GM18505 (cell line): ENCODE data around the gene OSBPL10.
"Not testable (repeated sequence)": the region's sequence is repeated elsewhere in the genome, so short reads cannot be mapped to it uniquely, and the experiment has no call there.

Experiments used
- ATAC-seq: cut with Tn5 transposase; IDR thresholded peaks from one replicate; pipeline ENCODE4 v1.9.1; 2021; ENCODE audit not compliant: unreplicated experiment
- POLR2A ChIP-seq: IDR thresholded peaks from 4 replicates; pipeline ENCODE4 v1.6.1; 2011; ENCODE audit warnings: borderline replicate concordance; ENCODE audit not compliant: insufficient read depth, insufficient read length; ENCODE audit errors: extremely low read depth

The OSBPL10 gene

DNA sequence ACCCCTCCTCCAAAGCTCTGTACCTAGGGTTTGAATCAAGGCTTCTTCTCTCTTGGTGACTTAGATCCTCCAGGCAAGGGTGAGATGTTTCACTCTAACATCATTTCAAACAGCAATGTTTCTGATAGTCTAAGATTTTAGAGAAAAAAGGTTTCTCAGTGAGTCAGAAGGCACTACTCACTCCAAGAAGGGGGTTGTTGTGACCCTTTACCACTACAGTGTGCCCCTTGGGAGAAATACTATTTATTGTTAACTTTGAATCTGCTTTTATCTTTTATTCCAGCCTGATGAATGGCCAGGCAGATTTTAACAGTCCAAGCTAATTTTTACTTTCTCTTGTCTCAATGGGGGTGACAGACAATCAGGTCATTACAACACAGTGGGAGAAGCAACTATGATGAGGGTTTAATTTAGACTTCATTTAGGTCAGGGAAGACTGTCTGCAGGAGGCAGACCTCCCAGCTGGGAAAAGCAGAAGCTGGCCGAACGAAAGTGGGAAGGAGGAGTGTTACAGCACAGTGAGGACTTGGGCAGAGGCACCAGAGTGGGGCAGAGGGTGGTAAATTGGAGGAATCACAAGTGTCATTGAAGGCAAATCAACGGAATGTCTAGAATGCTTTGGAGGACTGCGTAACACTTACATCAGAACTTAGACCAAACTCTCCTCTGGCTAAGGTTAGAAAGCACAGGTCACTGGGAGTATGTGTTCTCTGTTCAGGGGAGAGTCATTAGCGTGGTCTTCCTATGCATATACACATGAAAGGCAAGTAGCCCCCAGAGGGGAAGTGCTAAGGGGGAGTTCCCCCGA, 21.7 kb upstream of the OSBPL10 start:
- no peak for TF ChIP-seq POLR2A
- no peak for ATAC-seq

GRCh38 chr3:32000877-32001276, 19.8 kb upstream of the OSBPL10 start:
- TF ChIP-seq POLR2A = no peak

DNA sequence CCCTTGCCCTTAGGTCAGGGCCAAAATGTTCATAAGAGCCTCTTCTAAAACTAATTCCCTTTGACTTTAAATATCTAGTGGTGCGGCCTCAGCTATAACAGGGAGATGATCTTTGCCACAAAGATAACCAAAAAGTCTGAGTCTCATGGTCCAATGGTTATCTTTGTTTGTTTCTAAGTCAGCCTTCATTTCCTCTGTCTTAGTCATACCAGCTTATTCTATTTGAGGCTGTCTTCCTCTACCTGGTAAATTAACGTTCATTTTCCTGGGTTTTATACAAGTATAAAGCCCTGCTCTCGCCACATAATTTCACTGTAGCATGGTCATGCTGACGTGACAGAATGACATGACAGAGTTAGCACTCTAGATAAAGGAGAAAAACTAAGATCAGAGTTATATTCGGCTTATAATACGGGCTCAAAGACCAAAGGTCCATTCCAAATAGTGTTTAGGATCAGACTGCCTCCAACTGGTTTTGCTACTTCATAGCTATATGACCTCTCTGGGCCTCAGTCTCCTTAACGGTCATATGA, 18.9 kb upstream of the OSBPL10 start:
- ATAC-seq = peak; percentile 63
- TF ChIP-seq POLR2A = no peak

More at GRCh38 chr3:32000877-32001276, 19.8 kb upstream of the OSBPL10 start:
- no peak for ATAC-seq

- TF ChIP-seq POLR2A = no peak
- no peak for ATAC-seq
Measured at GRCh38 chr3:31997500-31997899, 16.4 kb upstream of the OSBPL10 start.

DNA sequence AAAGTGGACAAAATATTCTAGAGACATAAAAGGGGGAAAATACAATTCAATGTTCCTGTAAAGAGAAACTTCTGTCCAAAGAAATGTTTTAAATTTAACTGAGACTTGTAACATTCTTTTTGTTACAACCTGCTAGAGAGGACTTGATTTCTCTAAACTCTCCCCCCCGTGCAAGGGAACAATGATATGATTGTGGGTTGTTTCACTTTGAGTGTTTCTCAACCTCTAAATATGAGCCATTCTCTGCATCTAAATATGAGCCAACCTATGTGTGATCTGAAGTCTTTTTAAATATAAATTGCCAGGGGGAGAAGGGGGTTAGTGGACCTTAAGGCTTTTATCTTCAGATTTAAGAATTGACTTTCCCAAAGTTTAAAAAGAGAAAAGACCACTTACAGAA, 15.1 kb upstream of the OSBPL10 start:
- no peak for TF ChIP-seq POLR2A

GRCh38 chr3:31995026-31995425, 14.0 kb upstream of the OSBPL10 start:
- ATAC-seq = not testable (repeated sequence)

More for the DNA sequence above, 15.1 kb upstream of the OSBPL10 start:
- no peak for ATAC-seq

- TF ChIP-seq POLR2A = no peak
- ATAC-seq = no peak
Measured at GRCh38 chr3:31993843-31994242, 12.8 kb upstream of the OSBPL10 start.

DNA sequence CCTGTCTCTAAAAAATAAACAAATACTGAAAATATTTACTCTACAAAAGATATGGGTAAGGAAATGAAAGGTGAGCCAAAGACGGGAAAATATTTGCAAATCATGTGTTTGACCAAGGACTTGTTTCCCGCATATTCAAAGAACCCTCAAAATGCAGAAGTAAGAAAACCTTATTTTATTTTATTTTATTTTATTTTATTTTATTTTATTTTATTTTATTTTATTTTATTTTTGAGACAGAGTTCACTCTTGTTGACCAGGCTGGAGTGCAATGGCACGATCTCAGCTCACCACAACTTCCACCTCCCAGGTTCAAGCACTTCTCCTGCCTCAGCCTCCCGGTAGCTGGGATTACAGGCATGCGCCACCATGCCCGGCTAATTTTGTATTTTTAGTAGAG, 11.9 kb upstream of the OSBPL10 start:
- not testable (repeated sequence) for ATAC-seq

GRCh38 chr3:31988271-31988670, 7.2 kb upstream of the OSBPL10 start:
- TF ChIP-seq POLR2A = no peak
- ATAC-seq = no peak

DNA sequence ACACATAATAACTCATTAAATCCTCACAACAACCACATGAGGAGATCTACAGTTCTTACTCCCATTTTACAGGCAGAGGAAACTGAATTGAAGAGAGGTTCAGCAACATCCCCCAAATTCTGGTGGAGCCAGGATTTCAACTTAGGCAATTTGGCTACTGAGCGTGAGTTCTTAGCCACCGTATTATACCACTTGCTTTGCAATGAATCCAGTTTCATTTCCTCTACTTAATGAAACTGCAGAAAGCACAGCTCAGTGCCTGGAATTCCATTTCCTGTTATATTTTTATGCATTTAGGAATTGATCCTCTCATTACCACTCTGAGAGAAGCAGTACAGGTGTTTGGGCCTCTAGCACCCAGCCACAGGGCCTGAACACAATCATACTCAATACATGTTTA, 4.8 kb upstream of the OSBPL10 start:
- no peak for TF ChIP-seq POLR2A
- no peak for ATAC-seq

DNA sequence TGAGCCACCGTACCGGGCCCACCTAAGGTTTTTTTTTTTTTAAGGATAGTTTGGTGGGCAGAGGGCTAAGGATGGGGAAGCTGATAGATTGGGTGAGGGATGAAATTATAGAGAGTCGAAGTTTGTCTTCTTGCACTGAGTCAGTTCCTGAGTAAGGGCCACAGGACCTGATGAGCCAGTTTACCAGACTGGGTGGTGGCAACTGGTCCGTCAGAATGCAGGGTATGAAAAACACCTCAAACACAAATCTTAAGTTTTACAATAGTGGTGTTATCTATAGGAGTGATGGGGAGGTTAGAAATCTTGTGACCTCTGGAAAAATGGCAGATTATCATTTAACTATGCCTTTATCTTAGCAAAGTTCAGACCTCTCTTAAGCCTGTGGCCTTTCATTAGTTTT, 3.3 kb upstream of the OSBPL10 start:
- ATAC-seq = no peak
- no peak for TF ChIP-seq POLR2A

DNA sequence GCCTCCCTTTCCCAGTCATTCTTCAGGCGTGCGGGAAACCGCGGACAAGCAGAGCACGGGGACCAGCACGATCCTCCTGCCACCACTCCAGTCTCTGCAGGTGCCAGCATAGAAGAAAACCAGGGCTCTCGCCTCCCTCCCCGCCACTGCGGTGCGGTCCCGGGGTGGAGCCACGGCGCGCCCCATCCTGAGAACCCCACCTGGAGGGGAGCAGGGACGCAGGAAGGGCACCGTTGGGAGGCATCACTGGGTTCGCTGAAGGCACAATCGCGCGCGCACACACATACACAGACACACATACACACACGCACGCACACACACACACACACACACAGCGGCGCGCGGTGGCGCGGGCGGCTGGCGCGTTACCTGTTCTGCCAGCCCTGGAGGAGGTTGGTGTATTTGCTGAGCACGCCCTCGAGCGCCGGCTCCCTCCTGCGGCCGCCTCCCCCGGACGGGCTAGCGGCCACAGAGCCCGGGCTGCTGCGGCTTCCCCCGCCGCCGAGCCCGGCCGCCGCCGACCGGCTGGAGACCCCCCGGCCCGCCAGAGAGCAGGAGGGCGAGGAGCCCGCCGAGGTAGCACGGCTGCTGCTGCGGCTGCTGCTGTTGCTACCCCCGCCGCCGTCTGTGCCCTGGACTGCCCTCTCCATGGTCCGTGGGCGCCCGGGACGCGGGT, 394 bp downstream of the OSBPL10 start:
- ATAC-seq = peak; percentile 52
- no peak for TF ChIP-seq POLR2A

DNA sequence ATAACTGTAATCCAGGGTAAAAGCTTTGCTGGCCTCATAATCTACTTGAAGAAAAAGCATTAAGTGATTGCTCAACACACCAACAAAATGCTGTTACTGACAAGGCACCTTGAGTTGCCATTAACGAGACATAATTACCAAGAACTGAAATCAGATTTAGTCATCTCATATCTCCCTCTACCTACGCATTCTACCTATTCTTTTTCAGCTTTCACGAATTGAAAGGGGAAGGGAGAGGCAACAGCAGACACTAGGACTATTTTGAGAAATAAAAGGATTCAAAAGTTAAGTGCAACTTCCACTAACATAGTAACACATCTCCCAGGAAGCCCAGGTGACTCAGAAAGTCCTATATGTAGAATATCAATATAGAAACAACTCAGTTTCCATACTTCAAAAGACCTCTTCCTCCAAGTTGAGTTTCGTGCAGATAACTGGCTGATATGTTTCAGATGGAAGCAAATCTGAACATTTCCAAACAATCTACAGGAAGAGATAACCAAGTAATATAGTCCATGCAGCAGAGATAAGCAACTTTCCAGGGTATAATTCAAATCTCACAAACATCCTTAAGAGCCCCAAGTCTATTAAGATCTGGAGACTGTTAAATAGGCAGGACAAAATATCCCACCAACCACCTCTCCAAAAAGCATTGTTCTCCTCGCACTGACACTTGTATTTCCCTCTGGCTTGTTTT, 1.9 kb downstream of the OSBPL10 start:
- TF ChIP-seq POLR2A = no peak
- no peak for ATAC-seq

DNA sequence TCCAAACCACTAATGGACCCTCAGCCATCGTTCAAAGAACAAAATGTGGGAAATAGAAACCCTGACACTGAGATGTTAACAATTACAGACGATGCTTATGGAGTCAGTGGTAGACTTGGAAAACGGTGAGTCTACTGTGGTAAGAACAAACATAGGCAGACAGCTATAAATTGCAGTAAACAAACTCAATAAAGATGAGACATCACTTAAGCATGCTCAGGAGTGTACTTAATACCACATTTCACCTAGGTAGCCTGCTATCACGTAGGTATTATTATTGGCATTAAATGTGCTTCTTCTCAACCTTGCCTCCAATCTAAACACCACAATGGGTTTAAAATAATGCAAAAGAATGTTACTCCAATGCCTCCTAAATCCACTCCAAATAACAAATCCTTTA, 2.5 kb downstream of the OSBPL10 start:
- TF ChIP-seq POLR2A = no peak
- no peak for ATAC-seq

DNA sequence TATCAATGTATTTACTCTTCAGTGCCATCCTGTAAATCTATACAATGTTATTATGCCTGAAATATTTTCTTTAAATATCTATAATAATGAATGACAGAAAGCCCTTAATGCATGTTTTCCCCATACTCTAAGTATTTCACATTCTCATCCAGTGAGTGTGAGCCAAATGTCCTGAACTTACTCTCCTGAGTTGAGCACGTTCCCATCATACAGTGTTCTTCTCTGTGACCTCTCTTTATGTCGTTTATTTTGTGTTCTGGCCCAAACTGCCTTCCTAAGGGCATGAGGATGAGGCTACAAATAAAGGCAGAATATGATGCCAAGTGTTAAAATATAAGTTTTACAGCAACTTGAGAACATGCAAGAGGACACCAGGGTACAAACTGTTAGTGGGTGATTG, 3.3 kb downstream of the OSBPL10 start:
- no peak for TF ChIP-seq POLR2A
- ATAC-seq = no peak
